ENCODE results near the gene SMO.

GRCh38 chr7:129240119-129240820 is 51.8 kb downstream of the SMO start:
- no peak for TF ChIP-seq CTCF (IDR thresholded peaks at IDR 0.05 in 2 of 3, conservative IDR thresholded peaks at IDR 0.05 in 1 of 3; ENCODE audit: borderline replicate concordance in 1 of 3, insufficient read depth in 1 of 3, low read depth in 2 of 3, low read length in 2 of 3)
- no peak for TF ChIP-seq MAX (IDR thresholded peaks at IDR 0.05)
- no peak for TF ChIP-seq ZNF274 (IDR thresholded peaks at IDR 0.05; ENCODE audit: low read depth, low read length)
- no peak for TF ChIP-seq EZH2 (IDR thresholded peaks at IDR 0.05)
- no peak for TF ChIP-seq SIN3A (IDR thresholded peaks at IDR 0.05; ENCODE audit: low read depth)
- no peak for TF ChIP-seq POLR2A (IDR thresholded peaks at IDR 0.05; ENCODE audit: borderline replicate concordance, extremely low read depth, insufficient read depth, insufficient read length)
- no peak for TF ChIP-seq SRF (IDR thresholded peaks at IDR 0.05; ENCODE audit: low read depth)
- TF ChIP-seq POLR2AphosphoS5 (IDR thresholded peaks at IDR 0.05; ENCODE audit: low read depth, low read length), result no peak
- no peak for TF ChIP-seq ZFX (IDR thresholded peaks at IDR 0.05)
- TF ChIP-seq SP1 (IDR thresholded peaks at IDR 0.05; ENCODE audit: low read depth), result no peak
- no peak for TF ChIP-seq YY1 (IDR thresholded peaks at IDR 0.05; ENCODE audit: extremely low read depth, insufficient replicate concordance, low read depth, low read length)
- TF ChIP-seq EGR1 (IDR thresholded peaks at IDR 0.05; ENCODE audit: low read depth), result no peak
- TF ChIP-seq CEBPB (IDR thresholded peaks at IDR 0.05; ENCODE audit: low read depth), result no peak
- TF ChIP-seq RAD21 (IDR thresholded peaks at IDR 0.05; ENCODE audit: low read depth), result no peak
